Activated CD8-positive, alpha-beta memory T cell treated with anti-CD3 and anti-CD28 coated beads for 24 hours (primary cell): ENCODE measurements around the gene NID2.

Source experiments
- DNase-seq: peaks from one replicate; pipeline ENCODE4 v3.0.0-alpha.2; 2020

NID2 gene

DNA sequence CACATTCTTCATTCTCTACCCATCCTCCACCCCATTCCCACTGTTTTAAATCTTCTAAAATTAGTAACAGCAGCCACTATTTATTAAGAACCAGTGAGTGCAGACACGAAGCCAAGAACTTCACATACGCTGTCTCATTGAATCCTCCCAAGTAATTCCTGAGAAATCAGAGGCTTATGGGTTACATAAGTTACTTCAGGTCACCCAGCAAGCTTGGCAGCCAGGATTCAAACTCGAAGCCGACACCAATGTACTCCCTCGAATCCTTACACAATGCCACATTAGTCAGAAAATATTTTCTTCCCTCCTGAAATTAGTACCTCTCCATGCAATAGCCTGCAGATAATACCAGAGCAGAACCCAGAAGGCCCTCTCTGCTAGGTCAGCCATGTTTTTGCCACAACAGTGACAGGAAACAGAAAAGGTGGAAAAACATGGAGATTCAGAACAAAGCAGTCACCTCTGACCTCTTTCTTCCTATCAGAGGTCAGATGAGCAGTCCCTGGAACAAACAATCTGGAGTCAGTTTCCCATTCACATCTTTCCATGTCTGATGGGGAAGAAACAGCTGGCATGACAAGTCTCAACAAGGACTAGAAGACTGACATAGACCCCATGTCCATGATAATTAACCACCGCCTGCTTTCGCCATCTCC lies 16.4 kb downstream of the NID2 start:
- no peak for DNase-seq

- DNase-seq = no peak
These were observed 17.0 kb downstream of the NID2 start for GRCh38 chr14:52051871-52052270.

GRCh38 chr14:52051251-52051650 lies 17.6 kb downstream of the NID2 start:
- DNase-seq = no peak

DNA sequence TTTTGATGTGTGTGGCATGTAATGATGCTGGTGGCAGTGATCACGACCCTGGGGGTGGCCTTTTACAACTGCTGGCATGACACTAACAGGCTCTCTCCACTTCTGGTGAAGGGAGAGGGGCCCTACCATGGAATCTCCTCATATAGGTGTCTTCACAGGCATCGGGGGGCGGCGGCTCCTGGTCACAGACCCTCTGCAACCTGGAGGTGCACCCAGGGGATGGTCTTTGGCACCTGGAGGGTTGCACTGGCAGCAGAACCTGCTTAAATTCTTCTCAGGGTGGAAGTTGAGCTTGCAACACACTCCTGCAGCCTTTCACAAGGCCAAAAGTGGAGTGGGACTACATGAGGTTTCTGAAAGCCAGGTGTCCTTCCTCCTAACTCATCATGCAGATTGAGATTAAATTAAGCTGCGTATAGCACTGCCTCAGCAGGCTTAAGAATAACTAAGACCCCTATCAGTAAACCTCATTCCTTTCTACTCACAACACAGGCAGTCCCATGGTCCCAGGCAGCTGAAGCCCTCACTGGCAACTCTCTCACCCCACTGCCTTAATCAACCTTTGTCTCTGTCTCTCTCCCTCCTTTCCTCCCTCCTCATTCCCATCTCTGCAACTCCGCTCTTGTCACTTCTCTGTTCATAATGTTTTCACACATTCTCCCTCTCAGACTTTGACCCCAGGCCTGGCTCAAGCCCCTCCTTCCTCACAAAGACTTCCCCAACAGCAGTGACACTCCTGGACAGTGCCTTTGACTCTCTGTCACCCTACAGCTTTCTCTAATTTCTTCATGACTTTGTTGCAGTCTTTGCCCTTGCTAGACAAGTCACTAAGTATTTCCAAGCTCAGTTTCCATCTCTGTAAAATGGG lies 18.9 kb downstream of the NID2 start:
- no peak for DNase-seq

DNA sequence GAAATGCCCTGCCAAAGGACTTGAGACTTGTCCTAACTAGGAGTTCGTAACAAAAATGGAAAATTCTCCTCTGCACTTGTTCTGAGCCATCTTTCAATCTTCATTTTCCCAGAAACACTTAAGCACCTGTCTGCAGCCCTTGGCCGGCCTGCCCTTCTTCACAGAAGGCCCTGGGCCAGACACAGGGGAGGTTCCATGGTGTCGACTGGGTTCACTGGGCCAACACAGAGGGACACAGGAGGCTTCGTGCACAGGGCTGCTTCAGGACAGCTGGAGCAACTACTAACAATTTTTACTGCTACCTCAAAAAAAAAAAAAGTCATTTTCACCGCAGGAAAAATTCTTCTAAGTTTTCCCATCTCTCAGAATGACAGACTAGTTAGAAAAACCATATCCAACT lies 19.6 kb downstream of the NID2 start:
- no peak for DNase-seq

DNA sequence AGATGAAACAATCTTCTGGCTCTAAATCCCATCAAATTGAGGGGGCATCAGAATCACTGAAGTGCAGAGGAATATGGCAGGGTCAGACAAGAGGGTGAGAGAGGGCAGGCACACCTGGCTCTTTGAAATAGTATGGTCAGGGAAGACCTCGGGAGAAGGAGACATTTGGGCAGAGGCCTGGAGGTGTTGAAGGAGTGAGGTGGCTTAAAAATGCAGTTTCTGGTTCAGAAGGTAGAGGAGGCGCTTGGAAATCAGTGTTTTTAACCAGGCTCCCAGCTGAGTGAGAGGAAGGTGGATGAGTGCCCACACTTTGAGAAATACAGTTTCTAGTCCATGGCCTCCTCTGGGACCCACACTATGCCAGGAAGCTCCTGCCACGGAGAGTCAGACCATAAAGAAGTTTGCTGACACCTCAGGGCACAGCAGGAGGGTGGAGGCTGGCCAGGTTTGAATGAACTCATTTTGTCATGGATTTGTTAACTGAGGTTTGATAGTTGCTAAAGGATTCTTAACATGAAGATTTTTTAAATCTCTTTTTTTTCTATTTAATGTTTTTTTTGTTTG lies 20.1 kb downstream of the NID2 start:
- no peak for DNase-seq

DNA sequence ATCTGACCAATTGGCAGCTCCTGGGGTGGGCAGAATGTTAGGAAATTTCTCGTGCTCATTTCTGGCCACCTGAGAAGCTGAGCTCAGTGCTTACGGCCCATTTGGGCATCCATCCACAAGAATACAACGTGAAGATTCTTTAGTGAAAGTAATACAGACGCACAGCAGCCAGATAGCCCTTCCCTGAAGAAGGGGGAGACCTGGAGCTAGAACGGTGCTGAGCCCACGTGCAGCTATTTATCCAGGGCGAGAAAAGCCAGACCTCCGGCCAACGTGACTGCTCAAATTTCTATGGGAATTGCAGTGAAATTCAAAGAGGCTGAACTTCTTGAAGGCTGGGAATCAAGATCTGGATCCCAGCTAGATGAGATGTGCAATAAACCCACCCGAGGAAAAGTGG lies 20.7 kb downstream of the NID2 start:
- DNase-seq = no peak

GRCh38 chr14:52046376-52046917 lies 22.4 kb downstream of the NID2 start:
- no peak for DNase-seq

- DNase-seq = no peak
These were observed 23.9 kb downstream of the NID2 start for GRCh38 chr14:52044791-52045522.

GRCh38 chr14:52043690-52044089 lies 25.2 kb downstream of the NID2 start:
- peak; percentile 70 for DNase-seq

DNA sequence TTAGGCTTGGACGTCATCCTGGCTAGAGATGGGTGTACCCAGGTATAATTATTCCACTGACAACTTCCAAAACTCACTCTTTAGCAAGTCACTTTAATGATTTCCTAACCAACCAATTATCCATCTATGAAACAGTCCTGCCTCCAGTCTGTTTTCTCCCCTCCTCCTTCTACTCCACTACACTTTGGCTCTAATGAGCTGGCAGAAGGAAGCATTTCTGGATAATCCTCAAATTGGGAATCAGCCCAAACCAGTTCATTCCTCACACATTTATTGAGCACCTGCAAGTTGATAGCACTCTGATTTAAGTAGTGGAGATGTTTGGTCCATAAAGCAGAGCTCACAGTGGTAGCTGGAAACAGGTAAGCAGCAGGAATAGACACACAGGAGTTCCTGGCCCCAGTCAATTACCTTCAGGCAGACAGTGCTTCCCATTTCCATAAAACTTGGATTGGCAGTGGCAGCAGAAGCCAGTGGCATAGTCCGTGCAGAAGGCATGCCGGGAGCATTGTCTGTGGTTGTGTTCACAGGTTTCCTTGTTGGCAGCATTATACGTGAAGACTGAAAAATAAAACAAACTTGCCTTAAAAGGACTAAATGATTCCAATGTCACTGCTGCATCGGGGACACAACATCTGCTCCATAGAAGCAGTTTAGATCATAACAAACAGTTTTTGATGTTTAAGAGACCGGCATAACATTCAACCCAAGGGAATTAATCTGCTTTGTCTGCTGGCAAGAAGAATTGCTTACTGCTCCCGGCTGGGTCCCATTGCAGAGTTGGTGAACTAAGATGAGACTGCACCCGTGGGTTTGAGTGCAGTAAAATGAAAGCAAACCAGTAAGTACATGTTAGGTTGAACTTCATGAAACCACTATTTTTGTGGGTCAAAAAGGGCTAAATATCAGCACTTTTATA lies 26.2 kb downstream of the NID2 start:
- no peak for DNase-seq

DNA sequence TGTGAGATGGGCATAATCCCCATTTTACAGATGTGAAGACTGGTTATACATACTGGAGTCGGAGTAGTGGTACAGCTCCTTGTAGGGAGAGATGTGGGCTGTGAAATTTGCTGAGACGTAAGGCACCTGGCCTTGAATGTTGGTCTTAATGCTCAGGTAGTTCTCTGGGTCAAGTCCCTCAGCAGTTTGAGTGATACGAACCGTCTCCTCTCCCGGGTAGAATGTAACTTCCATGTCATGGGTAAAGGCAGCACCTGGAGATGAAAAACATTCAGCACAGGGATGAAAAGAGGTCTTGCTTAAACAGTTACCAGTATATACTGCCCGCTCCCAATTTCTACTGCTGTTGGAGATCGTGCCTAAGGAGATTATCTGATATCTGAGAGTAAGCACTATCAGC lies 28.3 kb downstream of the NID2 start:
- DNase-seq = no peak

- no peak for DNase-seq
These were observed 29.6 kb downstream of the NID2 start for GRCh38 chr14:52039124-52039815.

GRCh38 chr14:52033101-52033642 lies 35.7 kb downstream of the NID2 start:
- no peak for DNase-seq

DNA sequence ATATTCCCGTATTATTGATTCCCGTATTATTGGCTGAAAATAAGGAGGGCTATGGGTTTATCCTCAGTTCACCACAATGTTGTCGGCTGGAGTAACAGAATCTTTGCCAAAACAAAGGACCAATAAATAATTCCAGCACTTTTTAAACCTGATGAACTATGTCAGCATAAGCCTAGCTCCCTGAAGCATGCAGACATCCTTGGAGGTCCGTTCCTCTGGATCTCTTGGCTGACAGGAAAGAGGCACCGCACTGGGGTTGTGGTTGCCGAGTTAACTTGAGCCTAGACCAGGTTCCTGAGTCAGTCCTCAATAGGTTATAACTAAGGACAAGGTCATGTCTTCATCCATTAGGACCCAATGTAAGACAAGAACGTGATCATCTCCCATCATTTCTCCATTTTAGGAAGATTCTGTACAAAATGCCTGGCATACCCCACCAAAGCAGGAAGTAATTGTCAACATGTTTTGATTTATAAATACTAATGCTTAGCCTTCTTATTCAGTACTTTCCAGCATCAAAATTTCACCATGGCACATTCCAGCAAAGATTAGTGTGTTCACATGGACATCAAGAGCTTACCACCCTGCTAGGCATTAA lies 36.6 kb downstream of the NID2 start:
- DNase-seq = no peak

GRCh38 chr14:52031781-52032180 lies 37.1 kb downstream of the NID2 start:
- no peak for DNase-seq

DNA sequence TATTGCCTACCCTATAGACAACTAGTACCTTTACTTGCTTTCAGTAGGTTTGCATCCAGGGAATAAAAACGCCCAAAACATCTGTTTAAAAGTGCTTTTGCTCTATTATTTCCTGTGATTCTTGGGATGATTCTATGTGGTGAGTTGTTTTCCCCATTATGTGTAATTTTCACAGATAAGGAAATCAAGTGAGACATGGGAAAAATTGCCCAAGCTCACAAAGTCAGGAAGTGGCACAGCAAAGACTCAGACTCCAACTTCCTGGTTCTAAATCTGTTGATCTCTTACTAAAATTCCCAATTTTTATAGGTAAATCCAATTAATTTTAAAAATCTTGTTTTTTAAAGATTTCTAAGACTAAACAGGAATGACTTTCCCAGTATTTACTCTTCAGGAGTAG lies 39.0 kb downstream of the NID2 start:
- DNase-seq = no peak

- DNase-seq = no peak
These were observed 42.0 kb downstream of the NID2 start for GRCh38 chr14:52026901-52027300.

GRCh38 chr14:52026017-52026660 lies 42.7 kb downstream of the NID2 start:
- no peak for DNase-seq

GRCh38 chr14:52025310-52025709 lies 43.5 kb downstream of the NID2 start:
- DNase-seq = no peak
